Ovary (tissue), 9 donors: ENCODE data around the gene SLC9A3. TPM values are rescaled to one million over a fixed set of nuclear protein-coding genes. Genes with fewer than 3 reads are reported as not detected.

Experiments used
- DNase-seq, 5 donors: peaks; one replicate each; pipeline ENCODE4 v3.0.0-alpha.2; 2019 to 2020
- H3K27ac ChIP-seq, 2 donors: fragments of 200-600 bp; one replicate each; pipeline versions ENCODE4 v1.5.1 to v1.8.0; 2019 to 2022
- H3K27me3 ChIP-seq: fragments of 200-600 bp; one replicate; pipeline ENCODE4 v1.8.0; 2022
- H3K36me3 ChIP-seq: fragments of 200-600 bp; sonication (generic); one replicate; pipeline ENCODE4 v1.5.1; 2019
- H3K4me1 ChIP-seq: one replicate; pipeline ENCODE4 v1.8.1; 2013; ENCODE audit warnings: mild to moderate bottlenecking, moderate library complexity; ENCODE audit not compliant: insufficient read depth
- H3K4me3 ChIP-seq: fragments of 200-600 bp; sonication (generic); one replicate; pipeline ENCODE4 v1.5.1; 2017
- H3K9me3 ChIP-seq, 2 donors: fragments of 200-600 bp in 1 of 2; sonication (generic) in 1 of 2; one replicate each; pipeline versions ENCODE4 v1.5.1 to v1.8.1; 2013 to 2019; ENCODE audit warnings: mild to moderate bottlenecking in 1 of 2, moderate library complexity in 1 of 2
- EP300 ChIP-seq: sonication (generic); formaldehyde crosslinking; IDR thresholded peaks from one replicate; pipeline ENCODE4 v1.6.1; 2017; ENCODE audit warnings: antibody characterized with exemption
- POLR2A ChIP-seq: fragments of 450-650 bp; IDR thresholded peaks from one replicate; pipeline ENCODE4 v1.6.1; 2017; ENCODE audit warnings: antibody characterized with exemption, mild to moderate bottlenecking, moderate library complexity
- WGBS, 3 donors: extraction: QIAGEN DNeasy Blood & Tissue Kit in 1 of 3; methylation state at CpG; one replicate each; pipeline versions ENCODE4 v1.1.5 to v1.1.7; 2013 to 2017; 5-methylcytosine and 5-hydroxymethylcytosine counted together
- intact Hi-C, 4 donors: fragments of 100-400 bp; cut with DNase I; formaldehyde crosslinking; loops; one replicate each; pipeline versions ENCODE4 v1.11.0 to v1.15.1; 2022 to 2023
- polyA plus RNA-seq, 2 donors: library from polyadenylated mRNA; stranded (reverse); fragments of 200-250 nt in 1 of 2; fragments of 350-450 nt in 1 of 2; fragmentation: Illumina TruSeq in 1 of 2; extraction: RNeasy Lipid Tissue Mini Kit (QIAGEN cat#74804) in 1 of 2; gene quantifications; one replicate each; pipeline ENCODE4 v1.2.3, GENCODE V29; 2013 to 2014
- total RNA-seq, 7 donors: library from RNA; depleted of rRNA in 2 of 7; stranded (reverse); fragments of >200 nt in 2 of 7; fragmentation: NEBNext Ultra II Directional in 3 of 7; extraction: Animal tissue kit (Norgen Biotek cat#: 25700) in 3 of 7; gene quantifications; one replicate each; pipeline versions ENCODE4 v1.1.0 to v1.2.4, GENCODE V29; 2016 to 2023
- TF ChIP-seq, protein P1 (sequence below), 3 donors: fragments of 450-650 bp in 2 of 3; fragments of 200-600 bp in 1 of 3; IDR thresholded peaks; one replicate each; pipeline versions ENCODE4 v1.5.1 to v1.8.0; 2016 to 2022; ENCODE audit warnings: antibody characterized with exemption in 3 of 3, mild to moderate bottlenecking in 1 of 3
- donor health status: DM: no; HTN: no; CAD: no; lungs with moderate emphysema.
- donor health status: DM: no; HTN: no; CAD: no.
- donor health status: Bipolar disorder and iron deficiency.
- donor health status: DM: yes; HTN: yes; CAD: no.
- donor health status: DM: no; HTN: no; CAD: no.
- donor health status: DM: yes; HTN: yes; CAD: no.

Gene SLC9A3
- total and polyA plus RNA-seq, 9 donors, result 1.2 to 3.6 (median 1.9) TPM

DNA sequence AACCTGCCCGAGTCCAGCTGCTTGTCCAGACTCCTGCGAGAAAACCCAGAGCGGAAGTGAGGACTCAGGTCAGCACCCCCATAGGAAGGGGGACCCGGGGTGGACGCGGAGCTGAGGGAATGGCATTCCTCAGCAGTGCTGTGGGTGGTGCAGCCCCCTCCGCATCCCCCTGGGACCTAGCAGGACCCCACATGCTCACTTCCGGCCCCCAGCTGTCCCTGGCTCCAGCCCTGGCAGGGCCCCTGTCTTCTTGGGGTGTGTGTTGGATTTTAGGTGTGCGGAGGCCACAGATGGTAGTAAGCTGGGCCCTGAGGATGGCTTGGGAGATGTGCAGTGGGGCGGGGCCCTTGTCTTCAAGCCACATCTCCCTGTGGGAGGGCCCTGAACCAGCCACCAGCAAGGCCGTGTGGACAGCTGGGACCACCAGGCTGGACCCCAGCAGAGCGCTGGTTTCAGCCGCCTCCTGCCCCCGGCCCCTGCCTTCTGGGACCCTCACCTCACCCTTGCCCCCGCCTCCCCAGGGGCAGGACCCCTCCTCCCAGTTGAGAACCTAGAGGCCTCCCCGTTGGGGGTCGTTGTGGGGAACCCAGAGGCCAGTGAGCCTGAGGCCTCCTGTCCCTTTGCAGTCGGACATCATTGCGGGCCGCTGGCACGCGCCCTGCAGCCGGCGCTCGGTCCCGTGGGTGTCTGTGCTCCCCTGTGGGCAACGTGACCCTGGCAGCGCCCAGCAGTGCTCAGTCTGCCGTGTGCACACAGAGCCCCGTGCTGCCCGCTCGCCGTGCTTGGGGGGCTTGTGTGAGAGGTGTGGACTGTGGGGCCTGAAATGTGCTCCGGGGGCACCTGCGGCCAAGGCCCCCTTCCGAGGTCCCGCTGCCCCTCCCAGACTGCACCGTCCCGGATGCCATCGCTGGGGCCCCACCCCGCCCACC is 10.8 kb upstream of the SLC9A3 start:
- WGBS, 3 donors, result 81 to 87% (median 85%) methylated on average over 40 to 41 of the region's 41 CpGs
- no peak overlapping the region for H3K27ac ChIP-seq
- intact Hi-C loops, result no loop called here
- peak in 1 of 5 donors; percentile 7 for DNase-seq
- H3K27me3 ChIP-seq, result no peaks in the 10 kb centered on the region
- TF ChIP-seq EP300 (no peak), POLR2A (no peak)
- TF ChIP-seq, protein P1, sequence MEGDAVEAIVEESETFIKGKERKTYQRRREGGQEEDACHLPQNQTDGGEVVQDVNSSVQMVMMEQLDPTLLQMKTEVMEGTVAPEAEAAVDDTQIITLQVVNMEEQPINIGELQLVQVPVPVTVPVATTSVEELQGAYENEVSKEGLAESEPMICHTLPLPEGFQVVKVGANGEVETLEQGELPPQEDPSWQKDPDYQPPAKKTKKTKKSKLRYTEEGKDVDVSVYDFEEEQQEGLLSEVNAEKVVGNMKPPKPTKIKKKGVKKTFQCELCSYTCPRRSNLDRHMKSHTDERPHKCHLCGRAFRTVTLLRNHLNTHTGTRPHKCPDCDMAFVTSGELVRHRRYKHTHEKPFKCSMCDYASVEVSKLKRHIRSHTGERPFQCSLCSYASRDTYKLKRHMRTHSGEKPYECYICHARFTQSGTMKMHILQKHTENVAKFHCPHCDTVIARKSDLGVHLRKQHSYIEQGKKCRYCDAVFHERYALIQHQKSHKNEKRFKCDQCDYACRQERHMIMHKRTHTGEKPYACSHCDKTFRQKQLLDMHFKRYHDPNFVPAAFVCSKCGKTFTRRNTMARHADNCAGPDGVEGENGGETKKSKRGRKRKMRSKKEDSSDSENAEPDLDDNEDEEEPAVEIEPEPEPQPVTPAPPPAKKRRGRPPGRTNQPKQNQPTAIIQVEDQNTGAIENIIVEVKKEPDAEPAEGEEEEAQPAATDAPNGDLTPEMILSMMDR (IDR thresholded peaks at IDR 0.05), result no peak
- H3K4me3 ChIP-seq, result no peak overlapping the region
- no peaks in the 10 kb centered on the region for H3K9me3 ChIP-seq
- H3K36me3 ChIP-seq, result no peaks in the 10 kb centered on the region
- H3K4me1 ChIP-seq, result no peaks in the 10 kb centered on the region

DNA sequence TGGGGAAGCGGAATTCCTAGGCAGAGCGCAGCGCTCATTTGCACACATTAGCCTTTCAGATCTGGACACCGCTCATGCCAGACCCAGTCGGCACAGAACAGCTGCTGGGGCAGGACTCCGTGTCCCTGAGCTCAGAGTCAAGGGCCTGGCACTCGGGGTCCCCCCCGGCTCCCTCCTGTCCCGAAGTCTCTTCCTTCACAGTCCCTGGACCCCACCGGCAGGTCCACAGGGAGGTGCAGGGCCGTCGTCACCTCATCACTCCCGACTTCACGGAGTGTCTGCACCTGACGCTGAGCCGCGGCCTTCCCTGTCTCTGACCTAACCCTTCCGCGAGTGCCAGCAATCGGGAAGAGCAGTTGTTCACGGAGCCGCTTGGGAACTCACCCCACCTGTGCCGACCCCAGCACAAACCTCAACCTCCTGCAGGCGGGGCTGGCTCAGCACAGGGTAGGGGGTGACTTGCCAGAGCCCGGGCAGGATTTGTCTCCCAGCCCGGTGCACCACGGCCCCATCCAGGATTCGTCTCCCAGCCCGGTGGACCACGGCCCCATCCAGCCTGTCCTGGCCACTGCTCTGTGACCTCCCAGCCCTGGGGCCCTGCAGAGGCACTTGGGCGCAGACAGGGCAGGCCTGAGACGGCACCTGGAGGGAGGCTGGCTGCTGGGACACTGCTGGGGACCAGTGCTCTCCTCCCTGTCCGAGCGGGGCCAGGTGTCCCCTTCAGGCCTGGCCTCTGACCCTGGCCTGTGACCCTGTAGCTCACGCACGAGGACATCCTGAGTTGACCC is 9.9 kb upstream of the SLC9A3 start:
- no peaks in the 10 kb centered on the region for H3K9me3 ChIP-seq
- no peak overlapping the region for H3K4me3 ChIP-seq
- H3K27me3 ChIP-seq, result no peaks in the 10 kb centered on the region
- H3K4me1 ChIP-seq, result no peaks in the 10 kb centered on the region
- DNase-seq, result peak in 1 of 5 donors; percentile 11
- 73 to 83% (median 74%) methylated on average over 30 to 36 of the region's 36 CpGs for WGBS, 3 donors
- no peak overlapping the region for H3K27ac ChIP-seq
- TF ChIP-seq EP300 (no peak), POLR2A (no peak)
- TF ChIP-seq, protein P1 (IDR thresholded peaks at IDR 0.05), result no peak
- intact Hi-C loops, result no loop called here
- no peaks in the 10 kb centered on the region for H3K36me3 ChIP-seq

DNA sequence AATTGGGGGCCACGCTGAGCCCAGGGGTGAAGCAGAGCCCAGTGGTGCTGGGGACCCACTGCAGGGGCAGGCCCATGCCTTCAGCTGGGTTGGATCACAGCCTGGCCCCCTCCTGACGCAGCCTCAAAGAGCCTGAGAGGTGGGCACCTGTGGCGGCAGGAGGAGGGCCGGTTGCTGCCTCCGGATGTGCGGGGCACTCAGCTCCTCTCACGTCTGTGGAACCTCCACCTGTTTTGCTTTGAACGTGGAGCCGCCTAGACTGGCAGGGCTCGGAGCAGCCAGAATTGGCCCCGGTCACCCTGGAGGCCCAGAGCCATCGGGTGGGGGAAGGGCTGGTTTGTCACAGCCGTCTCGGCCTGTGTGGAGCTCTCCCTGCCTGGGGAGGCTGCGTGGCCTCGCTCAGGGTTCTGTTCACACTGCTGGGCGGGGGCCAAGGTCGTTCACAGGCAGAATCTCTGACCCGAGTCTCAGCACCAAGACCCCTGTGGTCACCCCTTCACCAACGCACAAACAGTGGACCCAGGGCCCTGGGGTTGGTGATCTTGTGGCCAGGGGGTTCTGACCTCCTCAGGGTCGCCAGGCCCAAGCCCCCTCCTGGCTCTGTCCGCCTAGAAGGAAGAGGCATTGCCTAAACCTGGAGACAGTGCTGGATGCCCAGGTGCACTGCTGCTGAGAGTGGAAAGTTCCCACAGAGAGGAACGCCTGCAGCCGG is 9.2 kb upstream of the SLC9A3 start:
- Histone ChIP-seq H3K9me3 (no peaks in the 10 kb centered on the region), H3K36me3 (no peaks in the 10 kb centered on the region), H3K27me3 (no peaks in the 10 kb centered on the region), H3K4me3 (no peak overlapping the region), H3K4me1 (no peaks in the 10 kb centered on the region), H3K27ac (no peak overlapping the region)
- TF ChIP-seq EP300 (no peak), POLR2A (no peak)
- TF ChIP-seq, protein P1 (IDR thresholded peaks at IDR 0.05), result no peak
- 57 to 65% (median 62%) methylated on average over 16 to 24 of the region's 24 CpGs for WGBS, 3 donors
- intact Hi-C loops, result no loop called here
- peak in 1 of 5 donors; percentile 10 for DNase-seq
